ENCODE measurements around the gene IRF1.

GRCh38 chr5:132501961-132502931 lies 11.7 kb upstream of the IRF1 start:
- TF ChIP-seq CTCF (IDR thresholded peaks at IDR 0.05): no peak
- no peak for TF ChIP-seq POLR2A (IDR thresholded peaks at IDR 0.05; ENCODE audit: low read depth)
- TF ChIP-seq POLR2AphosphoS5 (IDR thresholded peaks at IDR 0.05): no peak
- TF ChIP-seq EP300 (IDR thresholded peaks at IDR 0.05): no peak
